ENCODE results near the gene DUSP9. TPM values are rescaled to one million over a fixed set of nuclear protein-coding genes. Genes with fewer than 3 reads are reported as not detected.

DUSP9 gene
- total RNA-seq, 2 donors from 2014 or later: 3.5 TPM; not detected in 1

DNA sequence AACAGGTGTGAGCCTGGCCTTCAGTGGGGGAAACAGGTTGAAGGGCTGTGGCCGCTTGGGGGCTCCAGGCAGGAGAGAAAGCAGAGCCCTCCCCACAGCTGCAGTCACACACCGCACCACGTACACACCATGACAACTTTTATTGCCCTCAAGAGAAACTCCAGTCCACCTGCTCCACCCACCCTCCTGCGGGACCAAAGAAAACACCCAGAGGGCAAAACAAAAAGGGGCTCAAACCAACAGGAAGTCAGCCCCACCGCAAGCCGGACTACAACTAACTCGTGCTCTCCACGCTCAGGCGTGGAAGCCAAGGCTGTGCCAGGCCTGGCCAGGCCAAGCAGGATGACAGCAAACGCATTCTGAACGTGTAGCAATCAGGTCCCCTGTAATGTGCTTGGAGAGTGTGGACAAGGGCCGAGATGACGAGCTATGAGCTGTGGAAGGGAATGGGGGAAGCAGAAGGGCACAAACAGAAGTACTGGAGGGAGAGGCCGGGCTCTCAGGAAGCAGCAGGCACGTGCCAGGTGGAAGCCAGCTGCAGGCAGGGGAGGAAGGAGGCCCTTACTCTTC is 53.5 kb downstream of the DUSP9 start:
- intact Hi-C loops (cut with DNase I): loop anchor here (10.0 kb wide), 1 partner anchor 146 kb away; no protein-coding TSS in a partner anchor
- Histone ChIP-seq H3K4me1 (replicated peaks) (no peaks in the 10 kb centered on the region), H3K27me3 (replicated peaks; ENCODE audit: insufficient read depth) (no peaks in the 10 kb centered on the region), H3K36me3 (no peaks in the 10 kb centered on the region), H3K9me3 (no peaks in the 10 kb centered on the region), H3K4me3 (no peak overlapping the region), H3K27ac (peak overlapping the region; percentile 56 to 60)
- WGBS: 53% methylated on average over 15 of the region's 15 CpGs
- DNase-seq (ENCODE audit: low spot score): no peak
- TF ChIP-seq POLR2A (IDR thresholded peaks at IDR 0.05): no peak
- no peak for TF ChIP-seq POLR2AphosphoS5 (IDR thresholded peaks at IDR 0.05)
- TF ChIP-seq, protein P1, sequence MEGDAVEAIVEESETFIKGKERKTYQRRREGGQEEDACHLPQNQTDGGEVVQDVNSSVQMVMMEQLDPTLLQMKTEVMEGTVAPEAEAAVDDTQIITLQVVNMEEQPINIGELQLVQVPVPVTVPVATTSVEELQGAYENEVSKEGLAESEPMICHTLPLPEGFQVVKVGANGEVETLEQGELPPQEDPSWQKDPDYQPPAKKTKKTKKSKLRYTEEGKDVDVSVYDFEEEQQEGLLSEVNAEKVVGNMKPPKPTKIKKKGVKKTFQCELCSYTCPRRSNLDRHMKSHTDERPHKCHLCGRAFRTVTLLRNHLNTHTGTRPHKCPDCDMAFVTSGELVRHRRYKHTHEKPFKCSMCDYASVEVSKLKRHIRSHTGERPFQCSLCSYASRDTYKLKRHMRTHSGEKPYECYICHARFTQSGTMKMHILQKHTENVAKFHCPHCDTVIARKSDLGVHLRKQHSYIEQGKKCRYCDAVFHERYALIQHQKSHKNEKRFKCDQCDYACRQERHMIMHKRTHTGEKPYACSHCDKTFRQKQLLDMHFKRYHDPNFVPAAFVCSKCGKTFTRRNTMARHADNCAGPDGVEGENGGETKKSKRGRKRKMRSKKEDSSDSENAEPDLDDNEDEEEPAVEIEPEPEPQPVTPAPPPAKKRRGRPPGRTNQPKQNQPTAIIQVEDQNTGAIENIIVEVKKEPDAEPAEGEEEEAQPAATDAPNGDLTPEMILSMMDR (IDR thresholded peaks at IDR 0.05): no peak

Small RNAs within 50 kb of the gene (small RNA-seq; reads per million reads assigned to genes)
- 0 reads per million in 2 donors for gene RN7SL687P

Other genes starting within 250 kb of the DUSP9 start
- 1 to 10 TPM in 1 of 2 donors, not detected in 1; 6.9 TPM for gene PNMA6E, start 245.9 kb upstream of the DUSP9 start, total RNA-seq
- 1 to 10 TPM in 1 of 2 donors, under 1 TPM in 1; 0.23 to 3.4 TPM for gene ZFP92, start 235.7 kb upstream of the DUSP9 start, total RNA-seq
- gene TREX2, start 201.1 kb upstream of the DUSP9 start, total RNA-seq: 1 to 10 TPM; 5.8 to 6.3 TPM
- gene HAUS7, start 176.6 kb upstream of the DUSP9 start, total RNA-seq: 10 to 100 TPM; 18.1 to 35.7 TPM
- 100 to 1,000 TPM in 1 of 2 donors, 10 to 100 TPM in 1; 16.9 to 174 TPM for gene BGN, start 152.2 kb upstream of the DUSP9 start, total RNA-seq
- gene ATP2B3, start 129.6 kb upstream of the DUSP9 start, total RNA-seq: under 1 TPM in 1 of 2 donors, not detected in 1; 0.85 TPM
- gene CCNQ, start 48.1 kb upstream of the DUSP9 start, total RNA-seq: 10 to 100 TPM; 33.8 to 55.9 TPM
- gene PNCK, start 26.6 kb downstream of the DUSP9 start, total RNA-seq: 10 to 100 TPM in 1 of 2 donors, 1 to 10 TPM in 1; 8.5 to 50.6 TPM
- 10 to 100 TPM; 25.4 to 95.4 TPM for gene SLC6A8, start 40.7 kb downstream of the DUSP9 start, total RNA-seq
- 100 to 1,000 TPM; 144 to 244 TPM for gene BCAP31, start 77.2 kb downstream of the DUSP9 start, total RNA-seq
- gene ABCD1, start 77.7 kb downstream of the DUSP9 start, total RNA-seq: 10 to 100 TPM in 1 of 2 donors, 1 to 10 TPM in 1; 9.7 to 97.8 TPM
- gene PLXNB3, start 117.0 kb downstream of the DUSP9 start, total RNA-seq: 10 to 100 TPM; 20.9 to 52.7 TPM
- 1 to 10 TPM; 1.4 to 2.7 TPM for gene SRPK3, start 133.8 kb downstream of the DUSP9 start, total RNA-seq
- gene IDH3G, start 147.2 kb downstream of the DUSP9 start, total RNA-seq: 100 to 1,000 TPM; 106 to 122 TPM
- 100 to 1,000 TPM; 288 to 623 TPM for gene SSR4, start 147.5 kb downstream of the DUSP9 start, total RNA-seq
- 10 to 100 TPM in 1 of 2 donors, 1 to 10 TPM in 1; 7.2 to 16.8 TPM for gene PDZD4, start 183.3 kb downstream of the DUSP9 start, total RNA-seq
- 10 to 100 TPM in 1 of 2 donors, under 1 TPM in 1; 0.73 to 18.0 TPM for gene L1CAM, start 239.0 kb downstream of the DUSP9 start, total RNA-seq

All from prostate gland (tissue), 2 donors.